Amygdala (tissue), 56 donors: Measurements from ENCODE around the gene WSB2.
"Not testable (repeated sequence)": the region's sequence is repeated elsewhere in the genome, so short reads cannot be mapped to it uniquely, and the experiment has no call there.

Experiments used
- DNase-seq, 56 donors: peaks; one replicate each; lab custom pipeline; 2025; lab: John Stamatoyannopoulos, UW

Gene WSB2

DNA sequence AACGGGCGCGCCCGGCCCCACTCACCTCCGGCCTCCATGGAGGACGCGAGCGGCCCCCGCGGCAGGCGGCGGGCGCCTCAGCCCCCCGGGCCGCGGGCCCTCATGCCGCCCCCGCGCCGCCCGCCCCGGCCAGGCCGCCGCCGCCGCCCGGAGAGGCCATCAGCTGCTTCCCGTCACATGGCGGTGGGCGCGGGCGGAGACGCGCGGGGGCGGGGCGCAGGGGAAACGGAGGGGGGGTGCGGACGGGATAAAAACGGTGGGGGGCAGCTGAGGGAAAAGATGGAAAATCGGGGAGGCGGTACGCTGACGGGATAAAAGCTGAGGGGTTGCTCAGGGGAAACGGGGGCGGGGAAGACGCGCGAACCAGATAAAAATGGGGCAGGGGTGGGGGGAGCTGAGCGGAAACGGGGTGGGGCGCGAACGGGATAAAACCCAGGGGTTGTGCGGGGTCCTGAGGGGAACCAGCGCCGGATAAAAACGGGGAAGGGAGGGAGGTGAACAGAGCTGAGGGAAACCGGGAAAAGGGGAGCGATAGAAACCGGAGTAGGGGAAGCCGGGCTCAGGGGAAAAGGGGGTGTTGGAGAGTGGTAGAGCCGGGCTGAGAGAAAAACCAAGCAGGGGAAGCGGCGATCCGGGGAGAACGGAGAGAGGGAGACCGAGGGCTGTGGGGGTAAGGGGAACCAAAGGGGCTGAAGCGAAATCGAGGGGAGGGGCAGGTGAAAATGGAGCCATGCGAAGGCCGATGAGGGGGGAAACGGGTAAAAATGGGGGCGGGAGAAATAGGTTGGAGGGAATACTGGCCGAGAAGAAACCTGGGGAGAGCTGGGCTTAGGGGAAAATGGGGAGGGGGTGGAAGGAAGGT lies at the start of gene WSB2:
WSB2 (minus strand) TSS at position 169 of the 862 bp plus-strand sequence; CDS start at position 38, 131 bp downstream.
- DNase-seq, result peak in 54 of 56 donors; percentile 21 to 85 (median 64)

DNA sequence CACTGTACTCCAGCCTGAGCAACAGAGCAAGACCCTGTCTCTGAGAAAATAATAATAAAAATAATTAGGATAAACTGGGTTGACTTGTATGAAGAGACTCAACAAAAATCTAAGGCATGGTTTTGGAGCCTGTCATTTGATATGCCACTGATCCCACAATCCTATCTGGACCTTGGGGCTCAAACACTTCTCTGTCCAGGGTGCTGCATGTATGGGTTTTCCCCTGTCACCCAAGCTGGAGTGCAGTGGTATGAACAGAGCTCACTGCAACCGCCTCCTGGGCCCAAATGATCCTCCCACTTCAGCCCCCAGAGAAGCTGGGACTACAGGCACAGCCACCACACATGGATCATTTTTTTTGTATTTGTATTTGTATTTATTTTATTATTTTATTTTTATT lies 48.1 kb upstream of the WSB2 start:
- DNase-seq, result no peak

DNA sequence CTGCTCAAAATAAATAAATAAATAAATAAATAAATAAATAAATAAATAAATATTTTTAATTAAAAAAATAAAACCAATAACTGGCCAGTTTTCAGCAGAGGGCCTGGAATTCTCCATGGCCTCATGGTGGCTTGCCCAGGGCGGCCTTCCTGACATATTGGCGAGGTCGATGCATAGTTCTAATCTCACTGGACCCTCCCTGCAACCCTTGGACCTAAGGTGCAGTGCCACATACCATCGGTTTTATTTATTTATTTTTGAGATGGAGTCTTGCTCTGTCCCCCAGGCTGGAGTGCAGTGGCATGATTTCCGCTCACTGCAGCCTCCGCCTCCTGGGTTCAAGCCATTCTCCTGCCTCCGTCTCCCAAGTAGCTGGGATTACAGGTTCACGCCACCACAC lies 46.7 kb upstream of the WSB2 start:
- no peak for DNase-seq

- no peak for DNase-seq
Observed at GRCh38 chr12:118107011-118107410, 46.0 kb upstream of the WSB2 start.

- DNase-seq, result peak in 44 of 56 donors; percentile 4 to 65 (median 34)
Observed at GRCh38 chr12:118103601-118104382, 42.8 kb upstream of the WSB2 start, which contains the start of gene VSIG10. TSS of gene VSIG10 (minus strand) at chr12:118104011. CDS start at chr12:118103671, 340 bp downstream.

DNA sequence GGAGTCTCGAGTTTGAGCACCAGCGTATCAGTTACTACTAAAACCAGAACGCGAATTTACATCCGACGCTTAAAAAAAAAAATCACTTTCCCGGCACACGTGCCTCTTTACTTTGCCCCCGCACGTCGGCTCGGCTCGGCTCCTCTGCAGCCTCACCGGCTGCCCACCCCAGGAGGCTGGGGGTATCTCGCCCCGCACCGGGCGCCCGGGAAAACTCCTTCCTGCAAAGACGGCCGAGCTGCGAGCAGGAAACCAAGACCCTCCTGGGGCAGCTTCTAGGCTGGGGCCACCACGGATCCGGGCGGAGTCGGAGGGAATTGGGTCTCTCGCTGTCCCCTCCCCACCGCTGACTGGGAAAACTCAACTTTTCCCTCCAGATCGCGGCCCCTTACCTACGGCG lies 42.2 kb upstream of the WSB2 start:
- DNase-seq, result peak in 6 of 56 donors; percentile 11 to 39 (median 32)

DNA sequence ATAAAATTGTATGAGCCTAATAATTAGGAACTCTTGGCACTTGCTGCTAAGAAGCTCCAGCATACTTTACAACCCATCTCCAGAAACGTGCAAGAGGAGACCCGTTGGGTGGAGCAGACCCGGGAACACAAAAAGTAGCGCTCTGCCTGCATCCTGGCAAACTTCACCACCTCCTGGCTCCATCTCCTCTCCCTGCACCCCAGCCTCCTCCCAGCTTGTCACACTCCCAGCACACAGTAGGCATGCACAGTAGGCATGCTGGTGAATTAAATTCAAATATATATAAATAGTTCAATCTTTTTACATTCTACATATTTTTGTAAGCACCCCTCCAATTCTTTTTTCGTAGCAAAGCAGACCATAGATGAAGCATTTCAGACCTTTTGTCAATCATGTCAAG lies 41.6 kb upstream of the WSB2 start:
- no peak for DNase-seq

- DNase-seq, result no peak
Observed at GRCh38 chr12:118102070-118102469, 41.1 kb upstream of the WSB2 start.

- no peak for DNase-seq
Observed at GRCh38 chr12:118101051-118101450, 40.1 kb upstream of the WSB2 start.

- DNase-seq, result no peak
Observed at GRCh38 chr12:118098911-118099671, 38.1 kb upstream of the WSB2 start.

- no peak for DNase-seq
Observed at GRCh38 chr12:118098401-118098800, 37.4 kb upstream of the WSB2 start.

DNA sequence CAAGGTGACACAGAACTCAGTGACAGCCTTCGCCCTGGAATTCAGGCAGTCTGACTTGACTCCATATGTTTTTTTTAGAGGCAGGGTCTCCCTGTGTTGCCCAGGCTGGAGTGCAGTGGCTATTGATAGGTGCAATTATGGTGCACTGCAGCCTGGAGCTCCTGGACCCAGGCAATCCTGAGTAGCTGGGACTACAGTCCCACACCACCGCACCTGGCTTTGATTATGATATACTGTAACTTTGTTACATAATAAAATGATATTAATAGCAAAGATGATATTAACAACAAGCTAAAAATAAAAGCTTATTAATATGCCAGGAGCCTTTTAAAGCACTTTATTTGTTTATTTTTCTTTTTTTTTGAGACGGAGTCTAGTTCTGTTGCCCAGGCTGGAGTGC lies 33.1 kb upstream of the WSB2 start:
- no peak for DNase-seq

GRCh38 chr12:118089782-118090181 lies 28.8 kb upstream of the WSB2 start:
- DNase-seq, result no peak

GRCh38 chr12:118082161-118082560 lies 21.2 kb upstream of the WSB2 start:
- no peak for DNase-seq

GRCh38 chr12:118081521-118081920 lies 20.5 kb upstream of the WSB2 start:
- not testable (repeated sequence) for DNase-seq

DNA sequence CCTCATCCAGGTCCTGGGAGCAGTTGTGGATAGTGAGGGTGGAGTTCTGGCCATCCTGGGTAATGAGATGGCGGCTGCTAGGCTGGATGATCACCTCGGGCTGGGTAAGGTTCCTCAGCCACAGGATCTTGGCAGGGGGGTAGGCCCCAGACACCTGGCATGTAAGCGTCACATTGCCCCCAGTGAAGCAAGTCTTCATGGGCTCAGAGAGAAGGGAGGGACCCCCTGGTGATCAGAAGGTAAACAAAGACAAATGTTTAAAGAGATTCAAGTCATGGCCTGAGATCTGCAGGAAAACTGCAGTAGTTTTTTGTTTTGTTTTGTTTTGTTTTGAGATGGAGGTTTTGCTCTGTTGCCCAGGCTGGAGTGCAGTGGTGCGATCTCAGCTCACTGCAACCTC lies 12.8 kb upstream of the WSB2 start:
- DNase-seq, result no peak

GRCh38 chr12:118070650-118071049 lies 9.7 kb upstream of the WSB2 start:
- DNase-seq, result no peak

DNA sequence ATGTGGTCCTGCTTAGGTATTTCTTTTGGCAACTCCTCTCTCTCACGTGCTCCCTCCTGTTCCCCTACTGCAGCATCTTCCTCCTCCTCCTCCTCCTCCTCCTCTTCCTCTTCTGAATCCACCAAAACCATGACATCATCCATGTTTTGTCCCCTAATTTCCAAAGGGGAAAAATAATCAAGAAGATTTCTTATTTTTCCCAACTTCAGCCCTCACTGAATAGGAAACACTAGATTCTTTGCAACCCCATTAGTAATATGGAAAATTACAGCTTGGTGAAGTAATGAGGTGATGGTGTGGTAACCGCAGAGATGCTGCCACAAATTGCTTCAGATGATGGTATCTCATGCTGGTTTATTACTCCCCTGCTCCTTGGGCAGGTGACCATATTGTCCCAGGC lies 7.5 kb upstream of the WSB2 start:
- DNase-seq, result no peak

GRCh38 chr12:118065380-118065779 lies 4.4 kb upstream of the WSB2 start:
- DNase-seq, result no peak

GRCh38 chr12:118064608-118065007 lies 3.6 kb upstream of the WSB2 start:
- DNase-seq, result no peak
